Measurements from ENCODE around the gene LCN2.
A peak's percentile ranks its signal among the peaks of the same experiment; 100 is the strongest.

Gene LCN2

DNA sequence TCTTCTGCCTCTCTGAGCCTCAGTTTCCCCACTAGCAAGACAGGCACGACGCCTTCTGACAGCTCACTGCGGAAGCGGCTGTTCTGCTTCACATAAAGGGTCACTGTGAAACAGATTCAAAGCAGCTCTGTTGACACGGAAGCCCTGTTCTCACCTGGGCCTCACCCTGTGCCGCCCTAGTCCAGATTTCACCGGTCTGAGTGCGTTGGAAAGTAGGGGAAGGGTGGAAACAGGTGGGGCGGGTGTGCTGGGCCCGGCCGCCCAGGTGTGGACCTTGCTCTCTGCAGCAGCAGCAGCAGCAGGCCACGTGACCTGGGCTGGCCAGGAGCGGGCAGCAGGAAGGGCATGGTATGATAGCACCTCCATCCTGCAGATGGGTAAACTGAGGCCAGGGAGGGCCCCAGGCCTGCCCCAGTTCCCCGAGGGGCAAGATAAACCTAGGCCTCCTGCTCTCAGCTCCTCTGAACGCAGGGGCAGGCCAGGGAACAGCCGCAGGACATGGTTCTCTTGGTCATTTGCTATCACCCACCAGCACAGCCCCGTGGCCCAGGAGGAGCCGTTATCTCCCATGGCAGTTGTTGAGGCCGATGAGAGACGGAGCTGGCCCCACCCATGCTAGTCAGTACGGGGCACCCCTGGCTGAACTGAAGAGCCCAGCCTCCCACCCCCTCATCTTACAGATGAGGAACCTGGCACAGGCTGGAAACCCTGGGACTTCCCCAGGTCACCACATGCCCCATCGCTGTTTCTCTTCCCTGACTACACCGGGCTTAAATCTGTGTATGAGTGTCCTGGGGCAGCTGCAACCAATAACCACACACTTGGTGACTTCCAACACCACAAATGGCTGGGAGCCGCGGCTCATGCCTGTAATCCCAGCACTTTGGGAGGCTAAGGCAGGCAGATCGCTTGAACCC lies 33.8 kb upstream of the LCN2 start:
- DNase-seq = no peak

DNA sequence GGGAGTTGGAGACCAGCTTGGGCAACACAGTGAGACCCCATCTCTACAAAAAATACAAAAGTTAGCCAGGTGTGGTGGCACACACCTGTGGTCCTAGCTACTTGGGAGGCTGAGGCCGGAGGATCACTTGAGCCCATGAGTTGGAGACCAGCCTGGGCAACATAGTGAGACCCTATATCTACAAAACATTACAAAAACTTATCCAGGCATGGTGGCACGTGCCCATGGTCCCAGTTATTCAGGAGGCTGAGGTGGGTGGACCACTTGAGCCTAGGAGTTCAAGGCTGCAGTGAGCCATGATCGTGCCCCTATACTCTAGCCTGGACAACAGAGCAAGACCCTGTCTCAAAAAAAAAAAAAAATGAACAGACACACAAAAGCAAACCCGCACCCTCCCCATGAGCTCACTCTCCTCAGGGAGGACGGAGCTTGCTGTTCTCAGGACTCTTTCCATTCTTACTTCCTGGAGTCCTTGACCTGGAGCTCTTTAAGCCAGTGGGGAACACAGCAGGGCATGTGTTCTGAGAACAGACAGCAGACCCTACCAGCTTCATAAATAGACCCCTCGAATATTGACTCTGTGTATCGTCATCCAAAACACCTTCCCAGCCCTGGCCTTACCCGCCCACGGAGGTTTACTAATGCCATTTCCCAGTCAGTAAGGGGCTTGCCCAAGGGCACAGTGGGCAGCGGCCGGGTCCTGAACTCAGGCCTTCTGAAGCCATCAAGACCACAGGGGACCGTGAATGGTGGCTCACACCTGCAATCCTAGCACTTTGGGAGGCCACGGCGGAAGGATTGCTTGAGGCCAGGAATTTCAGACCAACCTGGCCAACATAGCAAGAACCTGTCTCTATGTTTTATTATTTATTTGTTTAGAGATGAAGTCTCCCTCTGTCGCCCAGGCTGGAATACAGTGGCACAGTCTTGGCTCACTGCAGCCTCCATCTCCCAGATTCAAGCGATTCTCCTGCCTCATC lies 32.9 kb upstream of the LCN2 start:
- no peak for DNase-seq

DNA sequence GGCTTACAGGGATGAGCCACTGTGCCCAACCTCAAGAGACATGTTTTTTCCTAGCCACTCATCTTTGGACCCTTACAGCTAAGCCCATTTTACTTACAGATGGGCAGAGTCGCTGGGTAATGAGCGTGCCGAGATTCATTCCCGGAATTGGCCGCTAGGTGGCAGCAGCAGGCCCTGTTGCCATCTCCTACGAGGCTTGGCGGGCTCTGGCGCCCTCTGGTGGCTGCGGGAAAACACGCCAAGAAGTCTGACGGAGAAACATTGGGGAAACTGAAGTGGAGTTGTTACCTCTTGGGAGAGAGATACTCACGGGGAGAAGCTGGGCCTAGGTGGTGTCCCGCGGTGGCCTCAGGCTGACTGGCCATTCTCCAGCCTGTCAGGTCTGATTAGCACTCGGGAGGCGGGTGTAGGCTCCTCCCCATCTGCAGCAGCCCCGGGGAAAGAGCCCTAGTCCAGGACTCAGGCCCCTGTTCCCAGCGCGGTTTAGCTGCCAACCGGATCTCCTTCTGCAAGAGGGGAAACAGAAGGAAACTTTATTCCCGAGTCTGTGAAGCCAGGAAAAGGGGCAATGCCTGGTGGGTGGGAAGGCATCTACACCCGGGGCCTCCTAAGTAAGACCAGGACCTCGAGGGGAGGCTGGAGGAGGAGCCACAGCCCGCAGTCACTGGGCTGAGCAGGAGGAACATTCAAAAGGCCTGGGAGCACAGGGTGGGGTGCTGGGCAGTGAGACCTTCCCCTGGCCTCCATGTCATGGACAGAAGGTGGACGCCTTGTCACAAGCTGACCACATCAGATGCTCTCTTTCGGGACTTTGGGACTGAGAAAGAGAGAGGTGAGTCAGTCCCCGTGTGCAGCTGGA lies 31.4 kb upstream of the LCN2 start:
- peak; percentile 88 for DNase-seq

DNA sequence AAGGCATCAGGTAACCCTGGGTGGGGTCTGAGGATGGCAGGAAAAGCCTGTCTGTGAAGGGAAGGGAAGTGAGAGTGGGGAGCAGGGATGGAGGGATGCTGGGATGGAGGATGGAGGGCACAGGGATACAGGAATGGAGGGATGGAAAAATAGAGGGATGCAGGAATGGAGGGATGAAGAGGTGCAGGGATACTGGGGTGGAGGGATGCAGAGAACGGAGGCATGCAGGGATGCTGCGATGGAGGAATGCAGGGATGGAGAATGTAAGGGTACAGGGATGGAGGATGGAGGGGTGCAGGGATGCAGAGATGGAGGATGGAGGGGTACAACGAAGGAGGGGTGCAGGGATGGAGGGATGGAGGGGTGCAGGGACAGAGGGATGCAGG lies 30.8 kb upstream of the LCN2 start:
- no peak for DNase-seq

DNA sequence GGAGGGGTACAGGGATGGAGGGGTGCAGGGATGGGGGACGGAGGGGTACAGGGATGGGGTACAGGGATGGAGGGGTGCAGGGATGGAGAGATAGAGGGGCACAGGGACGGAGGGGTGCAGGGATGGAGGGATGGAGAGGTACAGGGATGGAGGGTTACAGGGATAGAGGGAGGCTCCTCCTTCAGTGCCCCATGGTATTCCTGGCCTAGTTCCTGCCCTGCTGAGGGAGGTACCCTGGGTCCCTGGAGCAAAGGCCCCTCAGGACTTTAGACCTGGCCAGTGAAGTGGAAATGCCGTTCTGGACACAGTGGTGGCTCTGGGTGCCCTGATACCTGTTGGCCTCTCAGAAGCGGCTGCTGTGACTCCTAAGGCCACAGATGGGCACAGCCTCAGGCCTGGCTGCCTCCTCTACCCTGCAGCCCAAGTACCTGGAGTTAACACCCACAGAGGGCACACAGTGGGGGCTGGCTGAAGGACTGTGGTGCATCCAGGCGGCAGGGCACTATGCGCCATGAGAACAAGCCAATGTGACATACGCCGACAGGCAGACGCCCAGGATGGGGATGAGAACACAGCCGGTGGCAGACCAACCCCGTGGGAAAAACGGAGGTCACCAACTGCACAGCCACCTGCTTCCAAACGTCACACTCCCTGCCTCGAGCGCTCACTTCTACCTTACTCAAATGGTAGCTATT lies 30.1 kb upstream of the LCN2 start:
- DNase-seq = peak; percentile 72

DNA sequence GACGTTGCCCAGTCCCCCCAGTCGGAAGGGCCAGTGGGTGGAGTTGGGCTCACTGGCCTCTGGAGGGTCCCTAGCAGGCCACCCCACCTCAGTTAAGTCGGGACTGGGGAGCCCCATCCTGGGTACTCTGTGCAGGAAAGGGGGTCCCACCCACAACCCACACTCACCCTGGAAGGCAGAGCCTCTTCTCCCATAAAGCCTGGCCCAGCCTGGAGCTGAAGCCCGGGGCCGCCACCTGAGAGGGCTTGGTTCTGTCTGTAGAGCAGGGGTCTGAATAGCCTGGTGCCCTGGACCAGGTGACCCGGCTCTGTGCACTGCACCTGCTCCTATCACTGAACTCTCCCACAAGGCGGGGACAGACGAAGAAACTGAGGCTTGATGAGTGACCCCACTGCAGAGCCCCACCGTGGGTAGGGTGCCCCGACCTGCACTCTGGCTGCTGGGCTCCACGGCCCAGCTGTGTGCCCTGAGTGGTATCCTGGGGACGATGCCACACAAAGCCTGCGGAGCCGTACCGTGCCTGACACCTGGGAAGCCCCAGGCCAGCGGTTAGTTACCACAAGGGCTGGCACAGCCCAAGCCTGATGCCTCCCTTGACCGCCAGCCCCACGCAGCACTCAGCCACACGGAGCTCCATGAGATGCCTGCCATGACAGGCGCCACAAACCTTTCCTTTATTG lies 29.1 kb upstream of the LCN2 start:
- DNase-seq = no peak

DNA sequence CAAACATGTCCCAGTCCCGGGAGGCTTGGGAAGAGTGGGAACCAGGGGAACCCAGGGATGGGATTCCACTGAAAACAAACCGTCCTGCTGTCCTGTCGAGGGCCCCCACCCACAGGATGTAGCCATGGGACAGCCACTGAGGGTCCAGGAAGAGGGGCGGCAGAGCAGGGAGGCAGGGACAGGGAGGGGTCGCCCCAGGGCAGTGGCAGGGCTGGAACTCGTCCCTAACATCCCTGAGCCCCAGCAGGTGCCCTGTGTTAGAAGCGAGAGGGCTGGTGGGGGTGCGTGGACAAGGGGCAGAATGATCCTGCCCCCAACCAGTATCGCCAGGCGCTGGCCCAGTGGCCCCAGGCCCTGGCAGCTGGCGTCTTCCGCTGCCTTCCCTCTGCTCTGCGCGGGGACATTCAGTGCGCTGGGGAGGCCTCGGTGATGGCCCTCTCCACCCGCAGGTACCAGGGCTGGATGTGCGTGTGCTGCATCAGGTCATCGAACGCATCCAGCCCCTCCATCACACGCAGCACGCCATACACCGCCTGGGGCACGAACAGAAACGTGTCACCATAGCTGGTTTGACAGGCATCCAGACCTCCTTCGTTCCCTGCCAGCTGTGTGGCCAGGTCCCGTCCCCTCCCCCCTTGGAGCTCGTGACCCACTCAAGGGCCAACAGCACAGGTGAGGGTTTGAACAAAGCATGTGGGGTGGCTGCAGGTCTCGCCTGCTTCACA lies 28.4 kb upstream of the LCN2 start:
- DNase-seq = no peak

DNA sequence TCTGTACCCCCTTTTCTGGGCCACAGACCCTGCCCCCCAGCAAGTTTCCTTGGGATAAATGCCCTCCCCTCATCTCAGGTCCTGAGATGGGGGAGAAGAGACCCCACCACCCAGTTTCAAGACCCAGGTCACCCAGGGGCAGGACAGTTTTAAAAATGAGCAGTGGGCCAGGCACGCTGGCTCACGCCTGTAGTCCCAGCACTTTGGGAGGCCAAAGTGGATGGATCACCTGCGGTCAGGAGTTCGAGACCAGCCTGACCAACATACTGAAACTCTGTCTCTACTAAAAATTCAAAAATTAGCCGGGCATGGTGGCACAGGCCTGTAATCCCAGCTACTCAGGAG lies 27.8 kb upstream of the LCN2 start:
- DNase-seq = no peak

DNA sequence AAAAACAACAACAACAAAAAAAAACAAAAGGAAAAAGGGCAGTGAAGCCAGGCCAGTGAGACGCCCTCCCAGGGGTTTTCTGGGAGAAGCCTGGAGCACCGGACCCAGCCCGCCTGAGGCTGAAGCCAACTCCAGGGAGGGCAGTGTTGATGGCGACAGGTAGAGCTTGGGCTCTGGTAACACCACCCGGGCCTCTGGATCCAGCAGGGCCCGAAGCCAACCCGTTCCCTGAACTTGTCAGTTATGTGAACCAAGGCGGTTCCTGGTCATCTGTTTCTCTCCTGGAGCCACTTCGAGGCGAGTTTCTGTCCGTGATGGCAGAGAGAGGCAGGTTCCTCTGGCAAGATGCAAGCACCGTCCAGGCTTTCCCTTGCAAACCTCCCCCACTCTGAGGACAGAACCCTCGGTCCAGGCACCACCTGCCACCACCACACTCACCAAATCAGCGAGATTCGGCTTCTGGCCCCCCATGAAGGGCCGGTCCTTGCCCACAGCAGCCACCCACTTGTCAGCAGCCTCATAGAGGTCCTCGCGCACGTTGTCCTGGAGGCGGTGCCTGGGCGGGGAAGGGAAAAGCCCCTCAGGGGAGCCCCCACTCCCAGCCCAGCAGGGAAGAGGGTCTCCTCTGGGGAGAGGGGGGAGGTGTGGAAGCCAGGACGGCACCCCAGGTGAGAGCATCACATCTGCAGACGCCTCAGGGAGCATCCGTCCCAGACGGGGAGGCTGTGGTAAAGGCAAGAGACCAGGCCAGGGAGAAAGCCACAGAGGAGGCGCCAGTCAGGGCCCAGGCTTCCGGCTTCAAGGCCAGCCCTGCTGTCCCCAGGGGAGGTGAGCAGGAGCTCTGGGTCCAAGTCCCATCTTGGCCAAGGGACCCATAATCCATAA lies 27.1 kb upstream of the LCN2 start:
- no peak for DNase-seq

DNA sequence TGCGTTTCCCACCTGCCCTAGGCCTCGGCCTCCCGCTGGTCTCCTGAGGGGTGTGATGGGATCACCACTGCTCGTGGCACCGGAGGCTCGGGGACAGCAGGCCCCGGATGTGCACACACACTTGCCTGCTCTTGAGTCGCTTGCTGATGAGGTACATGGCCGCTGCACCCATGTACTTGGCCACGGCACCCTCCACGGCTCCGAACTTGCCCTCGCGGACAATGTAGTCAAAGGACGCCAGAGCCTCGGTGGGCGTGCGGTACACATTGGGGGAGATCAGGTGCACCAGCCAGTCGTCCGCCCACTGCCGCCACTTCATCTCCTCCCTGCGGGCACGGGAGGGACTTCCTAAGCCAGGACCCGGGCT lies 26.5 kb upstream of the LCN2 start:
- no peak for DNase-seq

DNA sequence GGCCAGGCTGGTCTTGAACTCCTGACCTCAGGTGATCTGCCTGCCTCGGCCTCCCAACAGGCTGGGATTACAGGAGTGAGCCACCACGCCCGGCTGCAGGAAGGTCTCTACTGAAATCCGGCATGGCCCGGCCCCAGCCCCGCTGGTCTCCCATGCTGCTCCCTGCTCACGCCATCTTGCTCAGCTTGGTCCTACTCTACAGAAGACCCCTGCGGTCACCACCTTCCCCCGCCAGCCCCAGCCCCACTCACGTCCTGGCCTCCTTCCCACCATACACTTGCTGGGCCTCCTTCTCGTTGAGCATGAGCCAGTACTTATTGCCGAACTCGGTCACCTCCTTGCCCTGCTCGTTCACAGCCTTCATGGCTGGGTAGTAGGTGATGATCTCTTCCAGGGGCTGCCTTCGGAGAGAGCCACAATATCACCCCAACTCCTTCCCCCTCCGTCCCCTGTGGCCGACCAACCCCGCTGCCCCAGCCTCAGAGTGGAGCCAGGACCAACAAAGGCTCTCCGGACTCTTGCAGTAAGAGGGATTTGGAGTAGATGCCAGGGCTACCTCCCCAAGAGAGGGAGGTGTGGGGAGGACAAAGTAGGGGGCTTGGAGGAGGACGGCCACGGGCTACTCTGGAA lies 25.7 kb upstream of the LCN2 start:
- no peak for DNase-seq

DNA sequence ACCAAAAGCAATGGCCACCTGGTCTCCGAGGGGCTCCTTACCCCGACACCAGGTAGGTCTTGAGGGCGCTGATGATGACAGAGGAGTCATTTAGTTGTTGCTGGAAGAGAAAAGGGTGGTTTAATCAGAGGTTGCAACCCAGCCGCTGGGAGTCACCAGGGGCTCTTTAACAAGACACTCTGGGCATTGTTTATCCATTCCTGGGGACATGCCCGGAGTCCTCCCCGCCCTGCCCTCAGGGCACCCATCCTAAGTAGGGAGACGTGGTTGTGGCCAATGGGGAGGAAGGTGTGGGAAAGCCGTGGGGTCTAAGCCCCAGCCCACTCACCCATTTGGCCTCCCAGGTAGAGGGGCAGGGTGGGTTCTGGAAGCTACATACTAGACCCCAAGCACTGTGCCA lies 24.8 kb upstream of the LCN2 start:
- no peak for DNase-seq

DNA sequence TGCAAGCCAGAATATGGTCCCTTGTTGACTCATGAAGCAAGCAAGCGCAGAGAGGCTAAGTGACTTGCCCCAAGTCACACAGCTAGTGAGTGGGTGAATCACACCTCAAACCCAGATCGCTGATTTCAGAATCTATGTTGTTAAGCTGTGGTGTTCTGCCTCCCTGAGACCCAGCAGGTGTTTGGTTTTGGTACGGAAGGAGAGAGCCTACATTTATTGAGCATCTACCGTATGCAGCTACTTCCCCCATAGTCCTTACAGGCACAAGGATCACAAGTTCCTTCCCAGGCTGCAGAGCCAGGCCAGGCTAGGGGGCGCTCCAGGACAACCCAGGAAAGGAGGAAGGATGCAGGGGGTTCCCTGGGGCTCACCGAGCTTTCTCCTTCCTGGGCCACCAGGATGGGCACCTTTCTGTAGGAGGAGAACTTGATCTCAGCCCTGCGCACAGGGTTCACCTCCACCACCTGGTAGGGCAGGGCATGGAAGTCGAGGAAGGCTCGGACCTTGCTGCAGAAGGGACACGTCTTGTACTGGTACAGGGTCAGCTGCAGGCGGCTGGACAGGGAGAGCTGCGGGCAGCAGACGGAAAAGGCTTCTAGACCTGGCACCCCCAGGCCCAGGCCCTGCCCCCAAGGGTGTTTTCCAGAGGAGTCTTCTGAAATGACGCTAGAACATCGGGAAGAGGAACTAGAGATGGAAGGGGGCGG lies 24.2 kb upstream of the LCN2 start:
- DNase-seq = peak; percentile 31

DNA sequence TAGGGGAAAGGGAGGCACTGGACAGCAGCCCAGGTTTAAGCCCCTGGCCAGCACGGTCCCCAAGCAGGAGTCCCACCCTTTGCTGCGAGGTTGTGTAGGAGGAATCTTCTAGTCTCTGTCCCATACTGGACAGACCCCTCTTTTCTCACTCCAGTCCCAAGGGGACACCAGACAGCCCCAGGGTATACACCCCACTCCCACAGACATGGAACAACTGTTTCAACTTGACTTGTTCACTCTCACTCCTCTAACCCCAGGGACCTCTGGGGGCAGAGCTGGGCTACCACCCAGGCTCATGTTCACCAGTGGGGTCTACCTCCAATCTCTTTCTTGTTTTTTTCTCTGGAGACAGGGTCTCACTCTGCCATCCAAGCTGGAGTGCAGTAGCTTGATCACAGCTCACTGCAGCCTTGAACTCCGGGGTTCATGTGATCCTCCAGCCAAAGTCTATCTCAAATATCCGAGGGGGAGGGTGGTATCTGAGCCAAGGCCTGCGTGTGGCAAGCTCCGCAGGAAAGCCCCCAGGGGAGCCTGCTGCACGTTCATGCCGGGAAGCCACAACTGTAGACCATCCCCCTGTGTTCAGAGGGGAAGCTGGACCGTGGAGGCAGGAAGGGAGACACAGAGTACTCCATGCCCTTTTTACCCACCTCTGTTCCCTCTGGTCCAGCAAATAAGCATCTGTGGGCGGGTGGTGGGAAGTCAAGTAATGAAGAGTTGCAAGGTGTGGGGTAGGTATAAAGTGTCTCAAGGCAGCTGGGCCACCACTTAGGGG lies 23.5 kb upstream of the LCN2 start:
- no peak for DNase-seq

DNA sequence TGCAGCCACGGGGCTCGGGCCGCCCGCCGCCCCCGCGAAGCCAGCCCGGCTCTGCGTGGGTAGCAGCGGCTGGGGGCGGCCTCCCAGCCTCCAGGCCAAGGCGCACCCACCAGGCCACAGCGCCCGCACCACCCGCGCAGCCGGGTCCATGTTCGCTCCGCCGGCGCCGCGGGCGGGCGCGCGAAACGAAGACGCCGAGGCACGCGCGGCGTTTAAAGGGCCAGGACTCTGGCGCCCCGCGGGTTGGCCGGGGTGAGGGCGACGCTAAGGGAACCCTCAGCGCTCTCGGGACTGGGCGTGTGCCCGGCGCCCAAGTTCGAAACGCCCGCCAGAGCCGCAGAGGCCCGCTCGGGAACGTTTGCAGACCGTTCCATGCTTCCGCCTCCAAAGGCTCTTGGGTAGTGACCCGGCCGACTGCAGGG lies 21.7 kb upstream of the LCN2 start, which contains the start of gene PTGES2:
Gene PTGES2, minus strand, starts transcription at position 162 of the 422 bp plus-strand sequence. Its CDS starts 12 bp downstream, at position 150.
- DNase-seq = peak; percentile 94

DNA sequence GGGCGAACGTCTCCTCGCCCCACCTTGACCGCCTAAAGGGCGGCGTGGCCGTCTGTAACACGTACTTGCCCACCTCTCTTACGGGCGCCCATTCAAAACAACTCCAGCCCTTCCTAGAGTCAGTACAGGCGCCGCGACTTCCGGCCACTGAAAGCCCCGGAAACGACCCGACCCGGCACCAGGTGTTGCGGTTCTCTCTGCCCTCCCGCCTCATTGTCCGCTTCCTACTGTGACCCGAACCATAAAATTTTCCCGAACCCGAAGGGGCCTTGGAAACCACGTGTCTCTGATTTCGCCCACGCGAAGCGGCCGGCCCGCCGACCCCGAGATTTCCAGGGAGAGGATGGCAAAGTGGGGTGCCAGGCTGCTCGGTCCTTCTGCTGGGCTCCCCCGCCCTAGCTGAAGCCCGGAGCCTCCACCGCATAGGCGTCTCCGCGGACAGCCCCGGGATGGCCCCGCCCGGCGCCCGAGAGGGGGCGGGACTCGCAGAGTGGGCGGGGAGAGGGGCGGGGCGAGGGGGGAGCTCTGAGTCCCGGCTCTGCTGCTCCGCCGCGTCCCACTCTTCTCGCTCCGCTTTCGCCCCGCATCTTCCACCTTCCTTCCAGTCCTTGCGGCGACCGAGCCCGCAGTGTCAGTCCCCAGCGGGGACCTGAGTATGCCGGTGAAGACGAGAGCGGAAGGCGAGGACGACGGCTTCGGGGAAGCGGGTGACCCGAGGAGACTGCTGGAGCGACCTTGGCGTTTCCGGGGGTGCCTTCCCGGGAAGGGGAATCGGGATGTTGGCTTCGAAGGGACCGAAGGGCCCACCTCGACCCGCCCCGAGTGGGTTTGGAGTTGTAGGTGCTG lies 21.0 kb upstream of the LCN2 start:
- DNase-seq = peak; percentile 96
